T-helper 17 cell (primary cell): ENCODE results near the gene LRRC59. TPM values are rescaled to one million over a fixed set of nuclear protein-coding genes. Genes with fewer than 3 reads are reported as not detected.

Experiments used
- ATAC-seq: fragments of 150-1000 bp; cut with Tn5 transposase; 2 replicates; pipeline ENCODE4 v1.10.0; 2021; ENCODE audit warnings: mild to moderate bottlenecking, moderate library complexity
- DNase-seq, 3 donors: peaks; one replicate each; pipeline versions ENCODE4 v3.0.0 to v3.0.0-alpha.2; 2020 to 2021
- H3K9me3 ChIP-seq: one replicate; pipeline ENCODE4 v1.7.0; 2013; ENCODE audit warnings: low read length, mild to moderate bottlenecking; ENCODE audit not compliant: control insufficient read depth, poor library complexity, severe bottlenecking
- H3K27ac Mint-ChIP-seq: one replicate; pipeline ENCODE4 v1.8.0; 2022; ENCODE audit warnings: mild to moderate bottlenecking, moderate library complexity, mixed read lengths
- H3K27me3 Mint-ChIP-seq: one replicate; pipeline ENCODE4 v1.8.0; 2022; ENCODE audit warnings: mixed read lengths
- H3K36me3 Mint-ChIP-seq: one replicate; pipeline ENCODE4 v1.8.0; 2022; ENCODE audit warnings: low read depth, mixed read lengths
- H3K4me1 Mint-ChIP-seq: one replicate; pipeline ENCODE4 v1.8.0; 2022; ENCODE audit warnings: mild to moderate bottlenecking, mixed read lengths
- H3K4me3 Mint-ChIP-seq: one replicate; pipeline ENCODE4 v1.8.0; 2022; ENCODE audit warnings: mild to moderate bottlenecking, moderate library complexity, mixed read lengths
- total RNA-seq, 4 donors: library from RNA in 2 of 4; stranded (reverse) in 2 of 4; gene quantifications; one replicate each; pipeline ENCODE4 v1.2.3 and lab custom pipeline; 2022 to 2026

Gene LRRC59
- total RNA-seq, 2 donors from 2014 or later = 45.2 to 51.9 TPM

- H3K9me3 ChIP-seq = no peaks in the 10 kb centered on the region
- no peak for ATAC-seq
- Mint-ChIP-seq H3K4me1 (peaks cover 21% of the 10 kb centered on the region), H3K27ac (peak overlapping the region; percentile 41), H3K4me3 (no peak overlapping the region), H3K27me3 (no peaks in the 10 kb centered on the region), H3K36me3 (peaks cover 9% of the 10 kb centered on the region)
- DNase-seq = no peak
Observed at GRCh38 chr17:50389534-50389933, 7.8 kb downstream of the LRRC59 start.

GRCh38 chr17:50388728-50389127 lies 8.6 kb downstream of the LRRC59 start:
- no peaks in the 10 kb centered on the region for H3K27me3 Mint-ChIP-seq
- no peak overlapping the region for H3K4me3 Mint-ChIP-seq
- H3K36me3 Mint-ChIP-seq = peaks cover 9% of the 10 kb centered on the region
- DNase-seq = no peak
- H3K4me1 Mint-ChIP-seq = peaks cover 15% of the 10 kb centered on the region
- H3K27ac Mint-ChIP-seq = no peak overlapping the region
- ATAC-seq = no peak
- H3K9me3 ChIP-seq = no peaks in the 10 kb centered on the region

DNA sequence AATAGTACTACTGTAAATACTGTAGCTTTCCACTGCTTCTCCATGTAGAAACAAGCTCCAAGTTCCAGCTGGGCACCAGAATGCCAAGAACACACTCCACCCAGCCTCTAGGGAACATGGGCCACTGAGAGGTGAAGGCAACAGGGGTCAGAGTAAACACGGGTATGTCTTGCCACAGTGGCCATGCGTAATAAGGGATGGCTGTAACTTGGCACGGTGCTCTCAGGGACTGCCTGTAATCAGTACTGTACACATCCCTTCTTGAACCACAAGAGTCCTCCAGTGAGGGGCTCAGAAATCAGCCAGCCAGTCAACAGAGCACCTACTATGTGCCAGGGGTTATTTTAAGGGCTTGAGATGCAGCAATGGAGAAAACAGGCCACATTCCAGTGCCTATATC lies 10.8 kb downstream of the LRRC59 start:
- no peak overlapping the region for H3K4me3 Mint-ChIP-seq
- peaks cover 10% of the 10 kb centered on the region for H3K4me1 Mint-ChIP-seq
- no peak for ATAC-seq
- H3K36me3 Mint-ChIP-seq = peaks cover 4% of the 10 kb centered on the region
- DNase-seq = no peak
- no peaks in the 10 kb centered on the region for H3K27me3 Mint-ChIP-seq
- no peaks in the 10 kb centered on the region for H3K9me3 ChIP-seq
- peak overlapping the region; percentile 19 for H3K27ac Mint-ChIP-seq

GRCh38 chr17:50382931-50383330 lies 14.4 kb downstream of the LRRC59 start:
- H3K36me3 Mint-ChIP-seq = peaks cover 4% of the 10 kb centered on the region
- no peaks in the 10 kb centered on the region for H3K9me3 ChIP-seq
- peaks cover 8% of the 10 kb centered on the region for H3K4me1 Mint-ChIP-seq
- DNase-seq = no peak
- ATAC-seq = no peak
- H3K27me3 Mint-ChIP-seq = no peaks in the 10 kb centered on the region
- H3K4me3 Mint-ChIP-seq = no peak overlapping the region
- H3K27ac Mint-ChIP-seq = no peak overlapping the region

GRCh38 chr17:50381920-50382319 lies 15.4 kb downstream of the LRRC59 start:
- Mint-ChIP-seq H3K36me3 (peaks cover 4% of the 10 kb centered on the region), H3K4me3 (no peak overlapping the region), H3K27me3 (no peaks in the 10 kb centered on the region), H3K27ac (no peak overlapping the region), H3K4me1 (peaks cover 3% of the 10 kb centered on the region)
- DNase-seq (no peak), ATAC-seq (no peak)
- H3K9me3 ChIP-seq = no peaks in the 10 kb centered on the region

DNA sequence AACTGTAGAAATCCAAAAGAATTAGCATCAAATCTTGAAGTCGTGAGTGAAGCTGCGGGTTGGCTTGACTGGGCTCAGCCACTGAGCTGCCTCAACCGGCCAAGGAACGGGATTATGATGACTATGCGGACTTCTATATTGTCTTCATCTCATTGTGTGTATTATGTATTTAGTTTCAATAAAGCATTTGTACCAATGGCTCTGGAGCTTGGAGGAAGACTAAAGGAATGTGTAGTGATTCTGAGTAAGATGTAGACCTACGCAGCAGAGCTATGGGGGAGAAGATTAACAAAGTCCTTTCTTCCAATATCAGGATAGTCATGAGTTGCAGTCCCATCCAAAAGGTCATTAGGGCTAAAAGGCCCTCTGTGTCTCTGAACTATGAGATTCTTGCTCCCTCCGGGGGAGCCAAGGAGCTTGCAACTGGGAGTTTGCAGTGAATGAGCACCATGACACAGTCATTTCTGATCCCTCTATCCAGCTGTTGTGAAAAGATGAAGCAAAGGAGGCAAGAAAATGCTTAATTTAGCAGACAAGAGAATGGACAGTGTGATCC lies 16.0 kb downstream of the LRRC59 start:
- no peak overlapping the region for H3K27ac Mint-ChIP-seq
- ATAC-seq (no peak), DNase-seq (no peak)
- peaks cover 3% of the 10 kb centered on the region for H3K4me1 Mint-ChIP-seq
- H3K4me3 Mint-ChIP-seq = no peak overlapping the region
- peaks cover 4% of the 10 kb centered on the region for H3K36me3 Mint-ChIP-seq
- H3K9me3 ChIP-seq = no peaks in the 10 kb centered on the region
- no peaks in the 10 kb centered on the region for H3K27me3 Mint-ChIP-seq

GRCh38 chr17:50380369-50381259 lies 16.7 kb downstream of the LRRC59 start:
- no peaks in the 10 kb centered on the region for H3K9me3 ChIP-seq
- peaks cover 3% of the 10 kb centered on the region for H3K4me1 Mint-ChIP-seq
- no peak overlapping the region for H3K4me3 Mint-ChIP-seq
- H3K27me3 Mint-ChIP-seq = no peaks in the 10 kb centered on the region
- H3K36me3 Mint-ChIP-seq = peaks cover 4% of the 10 kb centered on the region
- DNase-seq (no peak), ATAC-seq (peak; percentile 8)
- no peak overlapping the region for H3K27ac Mint-ChIP-seq

DNA sequence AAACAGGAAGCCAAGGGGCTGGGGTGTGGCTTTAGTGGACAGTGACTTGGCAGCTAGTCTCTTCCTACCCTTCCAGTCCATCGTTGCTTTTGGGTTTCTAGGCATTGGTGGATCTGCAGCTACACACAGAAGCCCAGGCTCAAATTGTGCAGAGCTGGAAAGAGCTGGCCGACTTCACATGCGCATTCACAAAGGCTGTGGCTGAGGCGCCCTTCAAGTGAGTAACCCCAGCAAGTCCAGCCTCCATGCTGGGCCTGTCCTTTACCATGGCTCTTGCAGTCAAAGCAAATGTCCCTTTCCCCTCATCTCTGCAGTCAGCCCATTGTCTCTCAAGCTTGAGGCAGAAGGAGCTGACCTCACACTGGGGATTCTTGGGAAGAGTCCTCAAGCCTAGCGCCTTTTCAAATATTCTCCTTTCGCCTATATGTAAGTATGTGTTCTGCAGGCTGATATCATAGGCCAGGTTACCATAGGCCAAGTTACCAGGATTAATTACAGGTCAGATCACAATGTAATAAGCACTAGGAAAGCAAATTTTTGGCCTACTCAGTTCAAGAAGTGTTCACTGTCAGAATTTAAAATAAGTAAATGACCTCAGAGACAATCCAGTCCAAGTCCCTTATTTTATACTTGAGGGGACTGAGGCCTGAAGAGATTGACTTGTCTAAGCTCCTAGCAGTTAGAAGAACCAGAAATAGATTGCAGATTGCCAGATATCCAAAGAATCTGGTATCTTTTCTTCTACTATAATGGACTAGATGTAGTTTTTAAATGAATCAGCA lies 17.8 kb downstream of the LRRC59 start:
- Mint-ChIP-seq H3K27ac (no peak overlapping the region), H3K4me1 (no peaks in the 10 kb centered on the region), H3K36me3 (no peaks in the 10 kb centered on the region), H3K27me3 (no peaks in the 10 kb centered on the region), H3K4me3 (peak overlapping the region; percentile 19)
- no peak for DNase-seq
- ATAC-seq = no peak
- H3K9me3 ChIP-seq = no peaks in the 10 kb centered on the region

DNA sequence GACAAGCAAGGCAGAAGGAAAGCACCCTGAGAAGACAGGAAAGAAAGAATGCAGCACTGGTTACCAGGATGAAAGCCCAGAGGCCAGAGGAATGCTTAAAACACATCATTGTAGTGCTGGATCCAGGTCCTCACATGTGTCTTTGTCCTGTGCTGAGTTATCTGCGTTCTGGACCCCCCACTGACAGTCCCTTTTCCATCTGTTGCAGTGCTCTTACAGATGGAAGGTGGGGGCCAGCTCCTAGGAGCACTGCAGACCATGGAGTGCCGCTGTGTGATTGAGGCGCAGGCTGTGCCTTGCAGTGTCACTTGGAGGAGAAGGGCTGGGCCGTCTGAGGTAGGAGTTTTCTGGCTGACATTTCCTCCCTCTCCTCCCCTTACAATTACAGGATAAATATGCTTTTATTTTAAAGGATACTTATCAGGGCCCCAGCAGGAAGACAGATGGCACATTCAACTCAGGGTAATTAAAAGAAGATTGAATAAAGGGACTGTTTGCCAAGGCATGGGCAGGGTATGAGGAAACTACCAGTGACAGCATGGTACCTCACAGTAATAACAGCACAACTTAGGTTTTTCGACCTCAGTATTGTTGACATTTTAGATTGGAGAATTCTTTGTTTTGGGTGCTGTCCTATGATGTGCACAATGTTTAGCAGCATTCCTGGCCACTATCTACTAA lies 21.3 kb downstream of the LRRC59 start:
- Mint-ChIP-seq H3K27me3 (no peaks in the 10 kb centered on the region), H3K27ac (peak overlapping the region; percentile 29), H3K4me1 (peaks cover 22% of the 10 kb centered on the region), H3K36me3 (peaks cover 4% of the 10 kb centered on the region), H3K4me3 (no peak overlapping the region)
- DNase-seq (no peak), ATAC-seq (no peak)
- H3K9me3 ChIP-seq = no peaks in the 10 kb centered on the region

GRCh38 chr17:50373705-50374104 lies 23.6 kb downstream of the LRRC59 start:
- Mint-ChIP-seq H3K27me3 (no peaks in the 10 kb centered on the region), H3K36me3 (peaks cover 4% of the 10 kb centered on the region), H3K27ac (peak overlapping the region; percentile 97), H3K4me3 (peak overlapping the region; percentile 99), H3K4me1 (peaks cover 25% of the 10 kb centered on the region)
- H3K9me3 ChIP-seq = no peaks in the 10 kb centered on the region
- ATAC-seq (no peak), DNase-seq (no peak)

- H3K36me3 Mint-ChIP-seq = peaks cover 7% of the 10 kb centered on the region
- H3K27ac Mint-ChIP-seq = peak within 1 kb of the TSS; percentile 97
- DNase-seq (peak; percentile 67 to 72 (median 68)), ATAC-seq (peak; percentile 93)
- no peaks in the 10 kb centered on the region for H3K27me3 Mint-ChIP-seq
- H3K4me3 Mint-ChIP-seq = peak within 1 kb of the TSS; percentile 99
- no peaks in the 10 kb centered on the region for H3K9me3 ChIP-seq
- H3K4me1 Mint-ChIP-seq = peaks cover 25% of the 10 kb centered on the region
Observed at GRCh38 chr17:50372758-50373556, 24.4 kb downstream of the LRRC59 start, which contains the start of the genes EME1 and MRPL27. TSS of gene EME1 (plus strand) at chr17:50373229. CDS start at chr17:50375209, 1,980 bp downstream. TSS of gene MRPL27 (minus strand) at chr17:50373184. CDS start at chr17:50373170, 14 bp downstream.

DNA sequence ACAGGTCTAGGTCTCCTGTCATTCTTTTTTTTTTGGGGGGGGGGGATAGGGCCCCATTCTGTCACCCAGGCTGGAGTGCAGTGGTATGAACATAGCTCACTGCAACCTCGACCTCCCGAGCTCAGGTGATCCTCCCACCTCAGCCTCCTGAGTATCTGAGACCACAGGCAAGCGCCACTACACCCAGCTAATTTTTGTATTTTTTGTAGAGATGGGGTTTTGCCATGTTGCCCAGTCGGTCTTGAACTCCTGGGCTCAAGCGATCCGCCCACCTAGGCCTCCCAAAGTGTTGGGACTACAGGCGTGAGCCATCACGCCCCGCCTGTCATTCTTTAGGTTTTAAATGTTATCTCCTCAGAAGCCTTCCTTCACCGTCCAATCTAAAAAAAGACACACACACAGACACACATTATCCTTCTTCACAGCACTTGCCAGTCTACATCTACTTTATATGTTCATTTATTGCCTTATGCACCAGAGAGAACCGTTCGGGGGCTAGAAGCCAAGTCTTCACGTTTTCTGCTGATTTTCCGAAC lies 25.0 kb downstream of the LRRC59 start:
- Mint-ChIP-seq H3K4me1 (peaks cover 27% of the 10 kb centered on the region), H3K4me3 (peak overlapping the region; percentile 99), H3K27me3 (no peaks in the 10 kb centered on the region), H3K36me3 (peaks cover 9% of the 10 kb centered on the region), H3K27ac (peak overlapping the region; percentile 97)
- ATAC-seq = no peak
- no peaks in the 10 kb centered on the region for H3K9me3 ChIP-seq
- no peak for DNase-seq
